GM18867 (cell line): Measurements from ENCODE around the gene FCER1G.

Experiments used
- ATAC-seq: cut with Tn5 transposase; IDR thresholded peaks from one replicate; pipeline ENCODE4 v1.9.1; 2021; ENCODE audit warnings: mild to moderate bottlenecking, moderate library complexity; ENCODE audit not compliant: unreplicated experiment

Gene FCER1G

DNA sequence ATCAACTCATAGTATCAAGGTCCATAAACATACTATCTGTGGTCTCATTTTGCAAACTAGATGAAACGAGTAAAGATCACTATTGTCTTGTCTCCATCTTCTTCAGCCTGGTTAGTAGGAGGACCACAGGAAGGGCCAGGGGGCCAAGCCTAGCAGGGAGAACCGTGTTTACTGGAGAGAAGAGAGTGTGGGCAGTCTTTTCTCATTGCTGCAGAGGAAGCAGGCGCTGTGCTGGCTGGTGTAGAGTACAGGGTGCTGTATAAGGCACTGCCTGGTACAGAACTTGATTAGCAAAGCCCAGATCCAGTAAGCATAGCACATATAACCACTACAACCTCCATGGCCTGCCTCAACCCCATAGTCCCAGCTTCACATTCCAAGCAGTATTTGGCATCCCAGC lies 27.8 kb upstream of the FCER1G start:
- ATAC-seq, result no peak

DNA sequence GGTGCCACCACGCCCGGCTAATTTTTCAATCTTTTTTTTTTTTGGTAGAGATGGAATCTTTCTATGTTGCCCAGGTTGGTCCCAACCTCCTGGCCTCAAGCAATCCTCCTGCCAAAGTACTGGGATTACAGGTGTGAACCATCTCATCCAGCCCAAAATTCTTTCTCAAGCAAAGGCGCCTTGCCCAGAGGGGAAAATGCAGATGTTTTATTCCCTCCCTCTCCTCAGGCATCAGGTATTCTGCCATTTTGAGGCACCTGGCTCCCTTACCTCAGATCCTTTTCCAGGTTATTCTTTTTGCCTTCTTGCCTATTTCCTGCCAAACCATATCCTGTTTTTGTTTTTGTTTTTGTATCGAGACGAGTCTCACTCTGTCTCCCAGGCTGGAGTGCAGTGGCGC lies 26.7 kb upstream of the FCER1G start:
- ATAC-seq, result no peak

DNA sequence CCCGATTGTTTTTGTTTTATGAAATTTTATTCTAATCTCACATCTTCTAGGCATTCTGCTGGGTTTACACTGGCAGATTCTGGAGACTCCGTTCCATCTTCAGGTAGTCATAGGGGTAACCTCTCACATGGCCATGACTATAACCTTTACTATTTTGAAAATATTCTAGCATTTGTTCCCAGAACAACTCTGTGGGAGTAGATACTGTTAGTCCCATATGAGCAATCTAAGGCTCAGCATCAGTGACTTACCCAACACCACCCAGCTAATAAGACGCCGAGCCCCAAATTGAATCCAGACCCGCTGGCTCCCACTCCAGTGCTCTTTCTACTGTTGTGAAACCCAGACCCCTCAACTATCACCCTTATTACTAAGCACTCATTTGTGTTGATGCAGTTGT lies 26.1 kb upstream of the FCER1G start:
- no peak for ATAC-seq

DNA sequence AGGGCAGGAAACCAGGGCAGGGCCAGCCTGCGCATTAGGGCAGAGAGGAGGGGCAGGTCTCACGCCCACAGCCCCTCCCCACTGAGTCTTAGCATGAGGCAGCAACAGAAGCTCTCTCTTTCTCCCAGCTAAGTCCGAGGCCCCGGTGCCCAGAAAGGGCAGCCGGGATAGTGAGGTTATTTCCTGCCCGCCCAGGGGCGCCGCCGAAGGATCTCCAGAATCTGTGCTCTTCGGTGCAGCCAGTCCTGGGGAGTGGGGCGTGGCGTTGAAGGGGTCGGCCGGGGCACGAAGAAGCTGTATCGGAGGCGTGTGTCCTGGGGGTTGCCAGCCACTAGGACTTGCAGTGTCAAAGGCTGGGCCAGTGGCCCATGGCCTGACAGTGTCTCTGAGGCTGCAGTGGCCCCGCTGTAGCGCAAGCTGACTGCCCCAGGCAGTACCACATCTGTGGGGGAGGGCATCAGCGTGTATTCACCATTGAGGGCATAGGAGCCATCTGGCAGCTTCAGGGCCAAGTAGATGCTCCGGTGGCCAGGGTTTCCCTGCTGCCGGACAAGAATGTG lies 24.1 kb upstream of the FCER1G start:
- no peak for ATAC-seq

DNA sequence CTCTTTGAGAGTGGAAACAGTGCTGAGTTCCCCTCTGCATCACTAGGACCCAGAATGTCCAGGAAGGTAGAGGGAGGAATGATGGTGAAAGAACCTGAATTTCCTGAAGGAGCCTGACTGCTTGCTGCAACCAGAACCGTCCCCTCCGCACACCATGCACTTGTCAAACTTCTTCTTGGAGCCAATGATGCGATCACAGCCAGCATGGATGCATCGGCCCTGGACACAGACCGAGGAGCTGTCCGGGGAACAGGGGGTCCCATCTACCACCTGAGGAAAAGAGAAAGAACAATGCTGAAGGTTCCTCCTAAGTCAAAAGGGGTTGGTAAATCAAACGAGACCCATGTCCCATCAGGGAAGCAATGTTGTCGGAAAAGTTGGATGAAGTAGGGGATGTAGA lies 23.1 kb upstream of the FCER1G start:
- no peak for ATAC-seq

DNA sequence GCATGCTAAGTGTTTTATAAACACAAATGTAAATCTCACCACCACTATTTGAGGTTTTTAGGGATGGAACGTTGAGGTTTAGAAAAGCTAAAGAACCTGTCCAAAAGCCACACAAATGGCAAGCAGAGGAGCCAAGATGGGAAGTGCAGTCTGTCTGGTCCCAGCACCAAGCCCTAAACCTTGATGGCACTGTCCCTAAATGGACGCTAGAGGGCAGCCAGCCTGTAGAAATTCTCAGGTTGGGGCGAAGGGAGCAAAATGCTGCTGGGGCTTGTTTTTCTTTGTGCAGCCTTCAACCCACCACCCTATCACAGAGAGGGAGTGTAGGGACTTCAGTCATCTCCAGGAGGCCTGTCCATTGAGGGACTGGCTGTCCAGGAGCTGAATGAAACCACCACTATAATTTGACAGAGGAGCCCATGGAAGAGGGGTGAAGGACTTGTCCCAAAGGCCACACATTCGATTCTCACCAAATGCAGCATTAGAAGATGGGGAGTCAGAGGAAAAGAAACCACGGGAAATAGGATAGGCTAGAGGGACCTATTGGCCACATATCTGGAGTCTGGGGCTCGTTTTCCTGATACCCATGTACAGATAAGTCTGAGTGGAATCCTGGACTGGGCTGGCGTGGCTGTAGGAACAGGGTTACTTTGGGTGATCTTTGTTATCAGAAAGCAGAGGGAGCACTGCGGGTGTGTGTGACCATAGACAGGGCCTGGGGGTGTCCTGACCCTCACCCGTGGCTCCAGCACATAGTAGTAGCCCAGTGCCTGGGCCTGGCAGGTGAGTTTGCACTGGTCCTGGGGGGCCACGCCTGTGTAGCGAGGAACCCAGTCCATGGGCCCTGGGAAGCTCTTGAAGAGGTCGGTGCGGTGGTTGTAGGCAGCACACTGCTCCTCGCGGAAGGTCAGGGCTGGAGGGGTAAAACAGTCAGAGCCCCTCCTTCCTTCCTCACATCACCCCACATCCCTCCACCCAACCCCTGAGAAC lies 22.3 kb upstream of the FCER1G start:
- ATAC-seq, result peak; percentile 70

DNA sequence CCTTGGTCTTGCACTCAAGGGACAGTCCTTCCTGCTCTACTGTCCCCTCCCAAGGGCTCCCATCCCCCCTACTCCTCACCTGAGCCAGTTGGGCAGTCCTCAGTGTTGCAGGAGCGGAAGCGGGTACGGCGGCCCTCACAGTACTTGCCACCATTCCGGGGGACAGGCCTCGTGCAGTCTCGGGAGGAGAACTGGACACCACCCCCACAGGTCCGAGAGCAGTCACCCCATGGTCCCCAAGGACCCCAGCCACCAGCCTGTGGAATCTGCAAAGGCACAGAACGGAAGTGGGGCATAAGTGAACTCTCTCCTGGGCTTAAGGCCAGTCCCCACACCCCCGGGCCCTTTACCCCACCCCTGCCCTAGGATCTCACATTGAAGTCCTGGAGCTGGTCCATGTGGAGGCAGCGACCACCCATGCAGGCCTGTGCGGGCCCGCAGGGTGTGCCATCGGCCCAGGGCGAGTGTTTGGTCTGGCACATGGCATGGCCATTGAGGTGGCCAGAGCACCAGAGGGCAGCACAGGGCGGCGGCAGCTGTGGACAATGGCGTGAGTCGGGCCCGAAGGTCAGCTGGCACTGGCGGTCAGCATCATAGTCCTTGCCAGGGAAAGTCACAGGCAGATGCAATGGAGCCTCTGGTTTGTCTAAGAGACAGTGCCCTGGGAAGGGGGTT lies 21.4 kb upstream of the FCER1G start:
- ATAC-seq, result no peak

DNA sequence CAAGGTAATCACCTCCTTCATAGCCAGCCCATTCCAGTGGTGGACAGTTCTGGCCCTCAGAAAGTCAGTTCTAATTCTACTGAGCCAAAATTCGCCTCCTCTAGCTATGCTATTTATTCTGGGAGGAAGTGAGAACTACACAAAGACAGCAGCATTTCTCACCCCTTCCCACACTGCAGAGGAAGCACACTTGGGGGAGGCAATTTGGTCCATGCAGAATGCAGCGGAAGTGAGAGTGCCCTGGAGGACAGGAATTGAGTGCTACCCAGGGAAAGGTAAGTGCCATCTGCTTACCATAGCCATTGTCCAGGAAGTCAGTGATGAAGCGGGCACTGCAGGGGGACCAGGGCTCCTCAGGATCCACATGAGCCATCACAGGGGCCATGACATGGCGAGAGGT lies 19.9 kb upstream of the FCER1G start:
- ATAC-seq, result no peak

DNA sequence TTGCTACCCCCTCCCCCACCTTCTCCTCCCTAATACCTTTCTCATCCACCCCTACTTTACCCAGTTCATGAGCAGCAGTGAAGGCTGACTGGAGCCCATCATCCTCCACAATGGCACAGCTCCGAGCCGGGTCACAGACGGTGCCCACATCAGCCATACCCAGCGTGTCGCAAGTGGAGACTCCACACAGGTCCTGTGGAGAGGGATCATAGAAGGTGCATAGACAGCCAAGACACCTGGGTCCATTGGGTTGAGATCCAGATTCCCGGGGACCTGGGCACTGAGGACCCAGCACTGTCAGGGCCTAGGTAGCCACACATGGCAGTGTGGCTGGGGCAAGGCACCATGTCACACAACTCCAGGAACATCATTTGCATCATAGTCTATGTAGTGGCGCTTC lies 19.0 kb upstream of the FCER1G start:
- no peak for ATAC-seq

DNA sequence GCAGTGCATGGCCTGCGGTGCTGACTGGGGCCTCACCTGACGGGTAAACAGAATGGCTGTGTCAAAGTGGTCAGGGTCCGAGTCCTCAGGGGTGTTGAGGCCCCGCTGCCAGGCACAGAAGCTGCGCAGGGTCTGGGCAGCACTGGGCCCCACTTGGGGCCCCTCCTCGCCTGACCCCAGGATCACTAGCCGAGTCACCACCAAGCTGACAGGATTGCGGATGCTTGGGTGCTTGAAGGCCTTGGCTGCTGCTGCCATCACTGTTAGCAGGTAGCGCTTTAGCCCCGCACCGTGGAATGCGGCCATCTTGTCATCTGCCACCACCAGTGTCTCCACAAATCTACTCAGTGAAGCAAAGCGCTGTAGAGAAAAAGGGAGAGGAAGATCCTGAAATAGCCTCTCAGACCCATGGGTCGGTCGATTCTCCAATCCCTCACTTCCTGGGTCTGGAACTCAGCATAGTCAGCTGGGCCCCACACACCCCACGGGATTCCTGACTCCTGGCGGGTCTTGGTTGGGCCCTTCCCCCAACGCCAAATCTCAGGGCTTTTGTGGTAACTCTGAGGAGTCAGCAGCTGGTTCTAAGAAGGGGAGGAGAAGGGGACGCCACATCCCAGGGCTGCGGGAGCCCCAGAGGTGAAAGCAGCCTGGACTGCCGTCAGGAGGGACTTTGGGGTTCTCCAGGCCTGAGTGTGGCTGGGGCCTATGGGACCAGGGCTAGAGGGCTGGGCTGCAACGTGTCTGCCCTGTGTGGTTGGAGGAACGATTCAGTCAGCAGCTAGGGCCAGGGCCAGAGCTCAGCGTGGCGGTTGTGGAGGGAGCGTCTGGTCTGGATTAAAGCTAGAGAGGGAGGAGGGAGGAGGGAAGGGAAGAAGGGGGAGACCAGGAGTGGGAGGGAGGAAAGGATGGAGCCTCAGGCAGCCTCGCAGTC lies 18.3 kb upstream of the FCER1G start:
- no peak for ATAC-seq

DNA sequence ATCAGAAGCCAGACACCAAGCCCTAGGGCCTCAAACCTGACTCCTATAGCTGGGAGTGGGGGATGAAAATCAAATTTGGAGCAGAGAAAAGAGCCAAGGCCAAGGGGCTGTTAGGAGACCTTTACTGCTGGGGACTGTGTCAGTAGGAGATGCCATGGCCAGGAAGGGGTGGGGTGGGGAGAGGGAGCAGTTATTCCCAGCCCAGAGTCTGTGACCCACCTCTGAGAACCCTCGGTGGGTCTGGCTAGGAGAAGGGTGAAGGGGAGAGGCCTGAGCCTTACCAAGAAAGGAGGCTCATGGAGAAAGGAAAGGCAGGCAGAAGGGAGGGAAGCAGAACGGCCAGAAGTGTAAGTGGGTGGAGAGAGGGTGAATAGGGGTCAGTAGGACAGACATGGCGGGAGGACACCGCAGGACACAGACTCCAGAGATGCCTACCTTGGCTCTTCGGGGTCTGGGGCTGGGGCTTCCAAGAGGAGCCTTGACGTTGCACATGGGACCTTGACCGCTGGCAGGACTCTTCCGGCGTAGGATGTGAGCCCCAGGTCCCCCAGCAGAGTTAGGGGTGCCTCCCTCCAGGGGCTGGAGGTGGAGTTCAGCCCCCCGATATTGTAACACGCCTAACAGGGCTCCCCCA lies 17.4 kb upstream of the FCER1G start:
- ATAC-seq, result no peak

DNA sequence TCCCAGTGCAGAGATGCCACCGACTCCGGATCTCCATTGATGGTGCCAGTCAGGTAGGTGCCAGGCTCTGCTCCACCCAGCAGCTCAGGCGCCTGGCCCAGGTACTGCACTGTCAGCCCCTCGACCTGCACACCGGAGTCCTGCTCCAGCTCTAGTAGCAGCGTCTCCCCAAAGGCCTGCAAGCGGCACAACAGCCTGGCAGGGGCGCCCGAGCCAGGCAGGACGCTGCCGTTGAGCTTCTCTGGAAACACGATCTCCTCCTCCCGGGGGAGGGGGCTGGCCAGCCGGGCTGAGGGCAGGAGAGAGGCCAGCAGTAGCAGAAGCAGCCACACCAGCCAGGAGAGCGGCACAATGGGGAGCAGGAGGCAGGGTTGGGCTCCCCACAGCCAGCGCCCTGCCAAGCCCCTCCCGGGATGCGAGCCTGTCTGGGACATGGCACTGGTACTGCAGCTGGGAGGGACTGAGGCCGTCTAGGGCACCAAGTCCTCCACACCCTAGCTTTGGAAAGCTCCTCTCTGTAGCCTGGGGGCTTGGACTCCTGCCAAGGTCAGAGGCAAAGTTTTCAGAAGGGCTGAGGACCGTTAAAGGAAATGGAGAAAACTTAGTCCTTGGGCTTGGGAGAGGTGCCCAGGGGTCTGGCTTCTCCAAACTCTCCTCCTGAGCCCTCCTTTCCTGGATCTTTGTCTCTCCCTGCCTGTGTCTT lies 16.8 kb upstream of the FCER1G start:
- no peak for ATAC-seq

DNA sequence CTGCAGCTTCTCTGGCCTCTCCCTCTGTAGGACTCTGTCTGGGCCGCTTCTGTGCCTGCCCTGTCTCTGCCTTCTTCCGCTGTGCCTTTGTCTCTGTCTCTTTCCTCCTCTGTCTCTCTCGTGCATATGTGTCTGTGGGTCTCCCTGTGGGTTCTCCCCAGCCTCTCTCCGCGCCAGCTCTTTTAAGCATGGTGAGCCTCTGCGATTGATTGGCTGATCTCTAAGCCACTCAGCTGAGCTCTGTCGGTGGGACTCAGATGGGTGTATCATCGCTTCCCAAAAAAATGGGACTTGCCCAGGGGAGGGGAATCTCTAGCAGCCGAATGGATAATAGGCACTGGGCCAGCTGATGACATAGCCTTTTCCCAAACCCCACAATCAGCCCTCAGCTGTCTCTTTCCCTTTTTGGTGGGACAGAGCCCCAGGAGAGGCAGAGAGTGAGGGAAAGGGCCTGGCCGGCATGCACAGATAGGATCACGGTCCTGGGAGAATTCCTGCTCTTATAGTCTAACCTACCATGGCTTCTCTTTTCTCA lies 16.1 kb upstream of the FCER1G start, which contains the start of gene ADAMTS4:
TSS of gene ADAMTS4 (minus strand) at position 158 of the 535 bp plus-strand sequence. CDS start 427 bp downstream, outside the sequence.
- ATAC-seq, result no peak

DNA sequence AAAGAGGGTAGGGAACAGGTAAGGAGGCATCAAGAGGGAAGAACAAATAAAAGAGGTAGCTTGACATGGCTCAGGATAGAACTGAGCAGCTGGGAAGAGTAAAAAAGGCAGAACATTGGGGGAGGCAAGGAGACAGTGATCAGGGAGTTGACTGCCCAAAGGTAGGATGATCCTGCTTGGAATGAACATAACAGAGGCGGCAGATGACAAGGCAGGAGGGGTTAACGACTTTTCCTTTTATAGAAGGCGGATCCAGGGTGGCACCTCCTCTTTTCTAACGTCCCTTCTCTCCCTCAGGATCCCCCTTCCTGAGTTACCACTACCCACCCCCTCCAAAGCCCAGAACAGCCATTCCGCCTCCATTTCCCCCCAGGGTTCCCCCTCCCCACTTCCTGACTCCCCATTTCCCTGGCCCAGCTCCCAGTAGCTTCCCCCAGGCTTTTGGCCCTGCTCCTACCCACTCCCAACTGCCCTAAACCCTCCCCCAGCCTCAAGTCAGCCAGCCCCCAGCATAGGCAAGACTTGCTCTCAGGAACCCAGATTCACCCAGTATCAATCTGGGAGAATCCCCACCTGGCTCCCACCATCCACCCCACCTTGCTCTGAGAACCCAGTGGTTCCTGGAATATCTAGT lies 15.5 kb upstream of the FCER1G start:
- ATAC-seq, result no peak

DNA sequence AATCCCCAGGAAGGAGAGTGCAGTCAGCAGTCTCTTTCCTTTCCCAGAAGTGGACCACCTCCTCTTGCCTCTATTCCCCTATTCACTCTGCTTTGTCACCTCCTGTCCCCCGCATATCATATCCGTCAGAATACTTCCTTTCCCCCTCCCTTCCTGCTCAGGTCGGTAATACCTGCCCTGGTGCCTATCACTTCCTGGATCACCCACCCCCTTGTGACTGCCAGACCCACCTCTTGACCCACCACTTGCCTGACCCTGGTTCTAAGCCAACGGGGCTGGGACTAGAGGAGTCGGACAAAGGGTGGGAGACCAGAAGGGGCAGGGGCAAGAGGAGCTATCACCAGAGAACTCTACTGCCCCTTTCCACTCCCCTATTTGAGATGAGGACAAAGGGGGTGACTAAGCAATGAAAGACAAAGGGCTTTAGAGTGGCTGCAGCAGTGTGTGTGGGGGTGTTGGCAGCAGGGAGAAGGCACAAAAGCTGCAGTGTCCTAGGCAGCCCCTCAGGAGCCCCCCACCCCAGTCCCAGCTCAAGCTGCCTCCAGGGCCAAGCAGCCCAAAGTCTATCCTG lies 14.6 kb upstream of the FCER1G start:
- ATAC-seq, result no peak

DNA sequence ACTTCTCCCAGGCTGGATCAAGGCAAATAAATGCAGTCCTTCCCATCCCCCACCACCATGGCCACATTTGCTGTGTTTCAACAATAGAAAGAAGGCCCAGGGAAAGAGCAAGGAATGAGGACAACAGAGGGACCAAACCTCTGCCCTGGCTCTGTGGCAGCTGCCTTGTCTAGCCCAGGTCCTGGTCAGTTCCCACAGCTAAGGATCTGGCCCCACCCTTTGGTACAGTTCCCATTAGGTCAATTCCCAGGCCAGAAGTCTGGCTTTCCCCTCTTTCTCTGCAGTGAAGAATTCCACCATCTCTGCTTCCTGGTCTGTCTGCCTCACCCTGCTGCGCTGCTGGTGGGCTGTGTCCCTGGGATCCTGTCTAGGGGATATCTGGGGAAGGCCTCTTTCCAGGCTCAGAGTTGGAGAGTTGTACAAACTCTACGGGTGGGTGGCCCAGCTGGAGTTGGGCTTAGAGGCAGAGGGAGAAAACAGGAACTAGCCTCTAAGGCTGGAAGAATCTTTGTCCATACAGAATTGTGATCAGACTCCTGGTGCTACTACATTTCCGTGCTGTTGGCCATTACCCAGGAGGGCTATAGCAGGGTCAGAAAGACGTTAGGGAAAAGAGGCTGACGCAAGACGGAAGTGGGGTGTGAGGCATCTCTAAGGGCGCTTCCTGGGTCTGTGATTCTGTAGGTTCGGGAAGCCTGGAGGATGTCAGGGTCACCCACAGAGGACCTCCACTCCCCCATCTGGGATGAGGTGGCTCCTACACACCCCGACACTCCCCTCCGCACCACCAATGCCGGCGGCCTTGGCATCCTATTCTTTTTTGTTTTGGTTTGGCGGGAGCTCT lies 13.9 kb upstream of the FCER1G start:
- ATAC-seq, result no peak

DNA sequence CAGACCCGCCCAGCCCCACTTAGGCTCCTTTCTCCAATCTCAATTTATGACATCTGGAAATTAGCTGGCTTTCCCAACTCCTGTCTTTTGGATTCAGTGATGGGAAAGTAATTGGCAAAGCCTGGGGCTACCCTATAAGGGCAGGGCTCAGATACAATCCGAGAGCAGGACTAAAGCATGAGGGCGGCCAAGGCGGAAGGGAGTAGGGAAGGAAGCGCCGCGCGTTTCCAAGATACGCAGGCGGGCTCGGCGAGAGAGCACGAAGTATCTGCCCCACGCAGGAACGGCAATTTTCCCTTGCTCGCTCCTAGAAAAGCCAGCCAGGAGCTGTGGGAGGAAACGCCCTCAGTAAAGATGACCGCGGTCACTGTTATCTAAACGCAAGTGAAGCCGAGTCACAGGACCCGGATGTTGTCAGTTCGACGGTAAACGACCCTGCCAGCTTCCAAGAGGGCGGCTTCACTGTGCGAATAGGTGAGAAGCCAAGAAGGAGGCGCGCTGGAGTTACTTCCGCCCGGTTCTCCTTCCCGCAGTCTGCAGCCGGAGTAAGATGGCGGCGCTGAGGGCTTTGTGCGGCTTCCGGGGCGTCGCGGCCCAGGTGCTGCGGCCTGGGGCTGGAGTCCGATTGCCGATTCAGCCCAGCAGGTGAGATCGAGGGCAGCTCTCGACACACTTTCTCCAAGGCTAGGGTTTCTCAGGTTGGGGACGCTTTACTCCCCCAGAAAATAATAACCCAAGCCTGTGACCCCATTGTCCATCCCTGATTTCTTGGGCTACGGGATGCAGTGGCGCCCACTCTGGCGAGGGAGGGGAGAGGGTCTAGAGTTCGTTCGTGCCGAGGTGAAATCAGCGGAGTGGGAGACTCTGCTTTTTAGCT lies 13.0 kb upstream of the FCER1G start, which contains the start of gene NDUFS2:
TSS of gene NDUFS2 (plus strand) at position 532 of the 877 bp plus-strand sequence. CDS start at position 551, 19 bp downstream.
- ATAC-seq, result peak; percentile 95
